Transverse colon (tissue), 4 donors: Measurements from ENCODE around the gene NDUFA6. TPM values are rescaled to one million over a fixed set of nuclear protein-coding genes. Genes with fewer than 3 reads are reported as not detected.

Source experiments
- DNase-seq: peaks from one replicate; pipeline ENCODE4 v3.0.0-alpha.2; 2019
- H3K27ac ChIP-seq, 4 donors: fragments of 200-600 bp; sonication (generic); 2 replicates each; pipeline ENCODE4 v1.5.1; 2016 to 2018; ENCODE audit warnings: inconsistent platforms in 4 of 4
- H3K27me3 ChIP-seq: fragments of 200-600 bp; sonication (generic); 2 replicates; pipeline ENCODE4 v1.5.1; 2017; ENCODE audit warnings: inconsistent platforms
- H3K36me3 ChIP-seq, 4 donors: fragments of 200-600 bp; sonication (generic); 2 replicates each; pipeline ENCODE4 v1.5.1; 2017 to 2019; ENCODE audit warnings: inconsistent platforms in 4 of 4
- H3K4me1 ChIP-seq, 4 donors: fragments of 200-600 bp; sonication (generic); 2 replicates each; pipeline ENCODE4 v1.5.1; 2017 to 2020; ENCODE audit warnings: inconsistent platforms in 4 of 4
- H3K4me3 ChIP-seq, 4 donors: fragments of 200-600 bp; sonication (generic); 1 replicate in 1 of 4; 2 replicates in 3 of 4; pipeline versions ENCODE4 v1.5.1 to v1.6.1; 2017 to 2019; ENCODE audit warnings: inconsistent platforms in 4 of 4
- H3K9me3 ChIP-seq, 2 donors: fragments of 200-600 bp; sonication (generic); 2 replicates each; pipeline ENCODE4 v1.5.1; 2017 to 2019; ENCODE audit warnings: inconsistent platforms in 2 of 2
- CTCF ChIP-seq, 5 experiments: fragments of 200-600 bp in 3 of 5; fragments of 450-650 bp in 2 of 5; sonication (generic) in 3 of 5; IDR thresholded peaks; 1 replicate in 2 of 5; 2 replicates in 3 of 5; pipeline ENCODE4 v1.5.1; 2016 to 2017; ENCODE audit warnings: antibody characterized with exemption in 5 of 5, inconsistent platforms in 3 of 5, mild to moderate bottlenecking in 2 of 5, moderate library complexity in 1 of 5
- EP300 ChIP-seq: sonication (generic); formaldehyde crosslinking; IDR thresholded peaks from one replicate; pipeline ENCODE4 v1.6.1; 2017; ENCODE audit warnings: antibody characterized with exemption, low read depth
- POLR2A ChIP-seq: fragments of 450-650 bp; IDR thresholded peaks from one replicate; pipeline ENCODE4 v1.6.1; 2016; ENCODE audit warnings: antibody characterized with exemption, mild to moderate bottlenecking, moderate library complexity
- POLR2AphosphoS5 ChIP-seq, 3 donors: sonication (generic); formaldehyde crosslinking; IDR thresholded peaks; one replicate each; pipeline ENCODE4 v1.6.1; 2016; ENCODE audit warnings: antibody characterized with exemption in 3 of 3
- WGBS, 2 donors: methylation state at CpG; one replicate each; pipeline ENCODE4 v1.1.5; 2018; ENCODE audit warnings: low coverage in 1 of 2; 5-methylcytosine and 5-hydroxymethylcytosine counted together
- in situ Hi-C, 4 donors: fragments of 200-750 bp; cut with MboI; loops; one replicate each; pipeline versions ENCODE4 v1.15.0 to v1.15.1; 2017; ENCODE audit warnings: low sequenced_read_pairs in 3 of 4, low pct_ligation_motif_present in 1 of 4, low pct_unique_long_range_greater_than_20kb in 1 of 4
- intact Hi-C: fragments of 100-400 bp; cut with DNase I; formaldehyde crosslinking; loops from one replicate; pipeline ENCODE4 v1.15.1; 2023; ENCODE audit warnings: low total_unique reads
- total RNA-seq, 4 donors: library from RNA; depleted of rRNA; stranded (reverse); fragments of >200 nt; gene quantifications; one replicate each; pipeline ENCODE4 v1.1.0, GENCODE V29; 2016

The NDUFA6 gene
- total RNA-seq, 4 donors from 2014 or later, result 17.2 to 723 (median 88.7) TPM

GRCh38 chr22:42065438-42066125 lies 25.0 kb downstream of the NDUFA6 start:
- Histone ChIP-seq H3K36me3 (peaks cover 0 to 32% (median 7%) of the 10 kb centered on the region in 4 donors), H3K4me3 (no peak overlapping the region), H3K27ac (no peak overlapping the region), H3K9me3 (no peaks in the 10 kb centered on the region), H3K4me1 (peaks cover 4 to 20% (median 7%) of the 10 kb centered on the region in 4 donors), H3K27me3 (no peaks in the 10 kb centered on the region)
- TF ChIP-seq POLR2A (no peak), CTCF (IDR thresholded peaks at IDR 0.05) (no peak), POLR2AphosphoS5 (IDR thresholded peaks at IDR 0.05) (no peak), EP300 (no peak)
- DNase-seq, result no peak
- WGBS, 2 donors, result 84% methylated on average over 12 of the region's 13 CpGs; no CpG with 5 or more reads in 1 of the 2 donors
- in situ Hi-C loops (no loop called here), intact Hi-C loops (no loop called here)

GRCh38 chr22:42064629-42065028 lies 25.9 kb downstream of the NDUFA6 start:
- H3K36me3 ChIP-seq, result peaks cover 0 to 32% (median 12%) of the 10 kb centered on the region in 4 donors
- 88% methylated on average over 1 of the region's 1 CpG; no CpG with 5 or more reads in 1 of the 2 donors for WGBS, 2 donors
- H3K27me3 ChIP-seq, result no peaks in the 10 kb centered on the region
- DNase-seq, result peak; percentile 54
- H3K9me3 ChIP-seq, result no peaks in the 10 kb centered on the region
- H3K4me1 ChIP-seq, result peaks cover 2 to 14% (median 2%) of the 10 kb centered on the region in 4 donors
- H3K4me3 ChIP-seq, result no peak overlapping the region
- intact Hi-C loops, result no loop called here
- TF ChIP-seq POLR2AphosphoS5 (IDR thresholded peaks at IDR 0.05) (peak in 1 of 3 donors; percentile 8), POLR2A (no peak)
- H3K27ac ChIP-seq, result peak overlapping the region in 1 of 4 donors; percentile 25
- in situ Hi-C loops, result no loop called here

GRCh38 chr22:42062506-42063170 lies 27.9 kb downstream of the NDUFA6 start:
- no peaks in the 10 kb centered on the region for H3K9me3 ChIP-seq
- WGBS, 2 donors, result 99% methylated on average over 10 of the region's 10 CpGs; no CpG with 5 or more reads in 1 of the 2 donors
- in situ Hi-C loops (no loop called here), intact Hi-C loops (no loop called here)
- H3K4me3 ChIP-seq, result no peak overlapping the region
- H3K36me3 ChIP-seq, result peaks cover 0 to 45% (median 12%) of the 10 kb centered on the region in 4 donors
- DNase-seq, result no peak
- no peak for TF ChIP-seq CTCF (IDR thresholded peaks at IDR 0.05)
- TF ChIP-seq EP300, result no peak
- TF ChIP-seq POLR2A, result no peak
- no peak for TF ChIP-seq POLR2AphosphoS5 (IDR thresholded peaks at IDR 0.05)
- peaks cover 0 to 7% (median 0%) of the 10 kb centered on the region in 4 donors for H3K4me1 ChIP-seq
- no peaks in the 10 kb centered on the region for H3K27me3 ChIP-seq
- H3K27ac ChIP-seq, result no peak overlapping the region

- Histone ChIP-seq H3K27me3 (no peaks in the 10 kb centered on the region), H3K27ac (no peak overlapping the region), H3K4me1 (peaks cover 0 to 7% (median 0%) of the 10 kb centered on the region in 4 donors), H3K36me3 (peaks cover 0 to 36% (median 15%) of the 10 kb centered on the region in 4 donors), H3K4me3 (no peak overlapping the region), H3K9me3 (peaks cover 11 to 14% of the 10 kb centered on the region in 2 donors)
- in situ Hi-C loops (no loop called here), intact Hi-C loops (no loop called here)
- DNase-seq, result no peak
- 92% methylated on average over 7 of the region's 7 CpGs; no CpG with 5 or more reads in 1 of the 2 donors for WGBS, 2 donors
- TF ChIP-seq POLR2AphosphoS5 (IDR thresholded peaks at IDR 0.05) (no peak), POLR2A (no peak), EP300 (no peak), CTCF (IDR thresholded peaks at IDR 0.05) (no peak)
Measured at GRCh38 chr22:42061041-42061440, 29.5 kb downstream of the NDUFA6 start.
